BE2C (cell line): ENCODE data around the gene POLR2L.

Source experiments
- DNase-seq: peaks from one replicate; pipeline ENCODE4 v3.0.0-alpha.2; 2020
- H3K27me3 ChIP-seq: fragments of 250-450 bp; sonication (Bioruptor Pico); 2 replicates; pipeline ENCODE4 v1.5.1; 2020; ENCODE audit warnings: mild to moderate bottlenecking
- H3K36me3 ChIP-seq: fragments of 250-450 bp; sonication (Bioruptor Pico); 2 replicates; pipeline ENCODE4 v1.5.1; 2020; ENCODE audit warnings: mild to moderate bottlenecking
- H3K4me1 ChIP-seq: fragments of 250-450 bp; sonication (Bioruptor Pico); 2 replicates; pipeline ENCODE4 v1.5.1; 2020
- H3K4me3 ChIP-seq: 2 replicates; pipeline ENCODE4 v1.5.1; 2011; ENCODE audit warnings: low read depth, low read length
- H3K9me3 ChIP-seq: fragments of 250-450 bp; sonication (Bioruptor Pico); 2 replicates; pipeline ENCODE4 v1.5.1; 2020
- CTCF ChIP-seq: IDR thresholded peaks from 2 replicates; pipeline ENCODE4 v1.5.1; 2012; ENCODE audit warnings: mild to moderate bottlenecking, low read depth, low read length

Gene POLR2L

GRCh38 chr11:794766-795633, 47.3 kb downstream of the POLR2L start:
- no peak for TF ChIP-seq CTCF
- no peak overlapping the region for H3K4me3 ChIP-seq
- H3K4me1 ChIP-seq, result peaks cover 5% of the 10 kb centered on the region; the same call in 1 of the 2 replicates
- H3K9me3 ChIP-seq, result no peaks in the 10 kb centered on the region
- no peak for DNase-seq
- H3K27me3 ChIP-seq, result no peaks in the 10 kb centered on the region
- peaks cover 7% of the 10 kb centered on the region; the same call in 1 of the 2 replicates for H3K36me3 ChIP-seq

- Histone ChIP-seq H3K9me3 (no peaks in the 10 kb centered on the region), H3K4me1 (peaks cover 5% of the 10 kb centered on the region; the same call in 1 of the 2 replicates), H3K36me3 (peaks cover 7% of the 10 kb centered on the region; the same call in 1 of the 2 replicates), H3K27me3 (no peaks in the 10 kb centered on the region), H3K4me3 (no peak overlapping the region)
- DNase-seq, result no peak
- no peak for TF ChIP-seq CTCF
Measured at GRCh38 chr11:794013-794765, 48.1 kb downstream of the POLR2L start.

- Histone ChIP-seq H3K9me3 (no peaks in the 10 kb centered on the region), H3K4me1 (peaks cover 5% of the 10 kb centered on the region; the same call in 1 of the 2 replicates), H3K27me3 (no peaks in the 10 kb centered on the region), H3K4me3 (no peak overlapping the region), H3K36me3 (peaks cover 7% of the 10 kb centered on the region; the same call in 1 of the 2 replicates)
- no peak for TF ChIP-seq CTCF
- no peak for DNase-seq
Measured at GRCh38 chr11:793556-793955, 48.8 kb downstream of the POLR2L start.

- Histone ChIP-seq H3K4me1 (peaks cover 5% of the 10 kb centered on the region; the same call in 1 of the 2 replicates), H3K36me3 (peaks cover 7% of the 10 kb centered on the region; the same call in 1 of the 2 replicates)
Measured at GRCh38 chr11:792873-793272, 49.5 kb downstream of the POLR2L start.

GRCh38 chr11:792535-792821, 49.9 kb downstream of the POLR2L start:
- Histone ChIP-seq H3K4me3 (no peak overlapping the region), H3K4me1 (peaks cover 5% of the 10 kb centered on the region; the same call in 1 of the 2 replicates), H3K27me3 (no peaks in the 10 kb centered on the region), H3K9me3 (no peaks in the 10 kb centered on the region), H3K36me3 (peaks cover 7% of the 10 kb centered on the region; the same call in 1 of the 2 replicates)
- TF ChIP-seq CTCF, result no peak
- no peak for DNase-seq

More at GRCh38 chr11:792873-793272, 49.5 kb downstream of the POLR2L start:
- TF ChIP-seq CTCF, result no peak
- no peak for DNase-seq
- H3K4me3 ChIP-seq, result no peak overlapping the region
- no peaks in the 10 kb centered on the region for H3K27me3 ChIP-seq
- H3K9me3 ChIP-seq, result no peaks in the 10 kb centered on the region
